Retina (tissue), 1 donor: ENCODE results near the gene TOR1A.
"Not testable (repeated sequence)": the region's sequence is repeated elsewhere in the genome, so short reads cannot be mapped to it uniquely, and the experiment has no call there.

Source experiments
- DNase-seq: peaks from one replicate; pipeline ENCODE4 v3.0.0-alpha.2; 2016

Gene TOR1A

GRCh38 chr9:129779560-129780190 is 44.3 kb downstream of the TOR1A start:
- DNase-seq, result no peak

DNA sequence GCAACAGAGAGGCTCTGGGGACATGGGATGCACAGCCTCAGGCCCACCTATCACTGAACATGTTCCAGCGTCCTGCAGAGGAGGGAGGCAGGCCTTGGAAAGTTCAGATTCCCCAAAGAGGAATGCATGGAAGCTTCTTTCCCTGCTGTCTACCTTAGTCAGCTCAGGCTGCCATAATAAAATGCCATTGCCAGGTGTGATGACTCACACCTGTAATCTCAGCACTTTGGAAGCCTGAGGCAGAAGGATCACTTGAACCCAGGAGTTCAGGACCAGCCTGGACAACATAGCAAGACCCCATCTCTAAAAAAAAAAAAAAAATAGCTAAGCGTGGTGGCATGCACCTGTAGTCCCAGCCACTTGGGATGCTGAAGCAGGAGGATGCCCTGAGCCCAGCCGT is 45.5 kb downstream of the TOR1A start:
- DNase-seq, result no peak

GRCh38 chr9:129777769-129778130 is 46.2 kb downstream of the TOR1A start:
- no peak for DNase-seq

DNA sequence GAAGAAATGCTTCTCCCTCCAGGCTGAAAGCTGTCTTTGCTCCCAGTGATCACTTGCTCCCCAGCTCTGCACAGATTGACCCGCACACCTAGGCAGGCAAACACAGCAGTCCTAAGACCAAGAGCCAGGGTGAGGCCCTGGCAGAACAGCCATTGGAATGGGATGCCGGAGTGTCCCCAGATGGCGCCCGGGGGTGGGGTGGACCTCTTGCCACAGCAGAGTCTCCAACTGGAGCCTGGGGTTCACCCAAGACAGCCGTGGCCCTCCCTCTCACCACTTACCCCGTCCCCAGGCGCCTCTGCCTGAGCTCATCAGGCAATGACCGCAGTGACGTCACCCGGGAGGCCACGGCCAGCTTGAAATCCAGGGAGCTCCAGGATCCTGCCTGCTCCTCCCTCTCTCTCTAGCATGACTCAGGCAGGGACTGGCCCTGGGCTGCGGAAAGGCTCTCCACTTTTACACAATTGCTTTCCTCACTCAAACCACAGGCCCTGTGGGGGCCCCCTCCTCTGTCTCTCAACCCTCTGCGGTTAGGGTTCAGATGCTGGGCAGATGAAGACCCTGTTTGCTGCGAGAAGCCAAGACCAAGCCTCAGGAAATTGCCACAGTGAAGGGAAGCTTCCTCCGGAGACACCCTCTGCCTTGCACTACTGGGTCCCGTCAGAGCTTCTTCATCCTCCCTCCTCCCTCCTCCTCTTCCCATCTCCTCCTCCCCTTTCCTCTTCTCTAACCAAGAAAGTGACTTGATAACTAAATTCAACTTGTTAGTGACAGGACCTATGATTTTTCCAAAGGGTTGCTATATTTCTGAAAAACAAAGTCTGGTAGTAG is 46.8 kb downstream of the TOR1A start:
- DNase-seq, result peak; percentile 71

GRCh38 chr9:129776566-129776937 is 47.4 kb downstream of the TOR1A start:
- DNase-seq, result no peak

DNA sequence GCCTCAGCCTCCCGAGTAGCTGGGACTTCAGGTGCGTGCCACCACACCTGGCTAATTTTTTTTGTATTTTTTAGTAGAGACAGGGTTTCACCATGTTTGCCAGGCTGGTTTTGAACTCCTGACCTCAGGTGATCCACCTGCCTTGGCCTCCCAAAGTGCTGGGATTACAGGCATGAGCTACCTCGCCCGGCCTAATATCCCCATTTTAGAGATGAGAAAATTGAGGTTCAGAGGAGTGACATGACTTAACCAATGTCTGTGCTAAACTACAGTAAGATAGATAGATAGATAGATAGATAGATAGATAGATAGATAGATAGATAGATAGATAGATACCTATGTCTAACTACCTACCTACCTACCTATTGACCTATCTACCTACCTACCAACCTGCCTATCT is 47.8 kb downstream of the TOR1A start:
- not testable (repeated sequence) for DNase-seq

DNA sequence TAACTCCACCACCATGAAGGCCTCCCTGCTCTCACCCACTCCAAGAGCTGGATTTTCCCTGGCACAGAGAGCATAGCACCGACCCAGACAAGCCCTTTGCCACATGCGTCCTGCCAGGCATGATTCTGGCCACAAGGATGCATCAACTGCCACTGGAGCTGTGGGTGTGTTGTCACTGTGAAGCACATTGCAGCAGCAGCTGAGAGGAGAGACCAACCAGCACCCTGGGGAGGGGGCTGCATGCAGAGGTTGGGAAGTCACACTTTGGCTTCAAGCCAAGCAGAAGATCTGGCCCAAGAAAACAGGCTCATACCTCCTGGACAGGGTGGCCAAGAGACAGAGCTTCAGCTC is 48.5 kb downstream of the TOR1A start:
- no peak for DNase-seq

- no peak for DNase-seq
Measured at GRCh38 chr9:129774791-129775447, 49.0 kb downstream of the TOR1A start.

DNA sequence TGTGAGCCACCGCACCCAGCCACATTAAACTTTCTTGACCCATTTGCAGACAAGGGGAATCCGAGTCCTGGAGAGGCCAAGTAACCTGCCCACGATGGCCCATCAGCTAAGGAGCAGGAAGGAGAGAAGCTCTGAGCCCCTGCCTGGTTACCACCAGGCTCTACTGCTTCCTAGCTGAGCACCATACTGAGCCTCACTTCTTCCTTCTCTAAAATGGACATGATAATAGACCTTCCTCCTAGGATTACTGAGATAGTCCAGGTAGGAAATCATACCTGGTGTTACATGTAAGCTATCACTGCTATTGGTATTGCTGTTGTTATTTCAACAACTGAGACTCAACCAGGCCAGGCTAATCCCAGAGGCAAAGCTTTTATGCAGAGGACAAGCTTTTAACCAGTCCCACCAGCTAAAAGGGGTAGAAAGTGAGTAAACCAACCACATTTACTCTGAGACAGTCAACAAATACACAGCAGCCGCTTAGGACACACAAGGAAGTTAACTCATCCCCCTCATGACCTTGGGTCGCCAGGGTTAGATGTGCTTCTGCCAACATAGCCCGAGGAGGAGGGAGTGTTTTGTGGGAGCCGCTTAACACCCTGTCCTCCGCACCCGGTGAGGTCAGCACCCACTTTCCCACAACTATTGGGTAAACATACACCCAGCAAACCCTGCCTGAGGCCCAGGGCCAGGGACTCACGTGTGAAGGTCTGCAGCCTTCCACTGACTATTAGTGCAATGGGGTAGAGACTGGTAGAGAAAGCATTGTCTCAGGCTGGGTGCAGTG is 50.5 kb downstream of the TOR1A start:
- no peak for DNase-seq

GRCh38 chr9:129770741-129771140 is 53.2 kb downstream of the TOR1A start:
- no peak for DNase-seq

DNA sequence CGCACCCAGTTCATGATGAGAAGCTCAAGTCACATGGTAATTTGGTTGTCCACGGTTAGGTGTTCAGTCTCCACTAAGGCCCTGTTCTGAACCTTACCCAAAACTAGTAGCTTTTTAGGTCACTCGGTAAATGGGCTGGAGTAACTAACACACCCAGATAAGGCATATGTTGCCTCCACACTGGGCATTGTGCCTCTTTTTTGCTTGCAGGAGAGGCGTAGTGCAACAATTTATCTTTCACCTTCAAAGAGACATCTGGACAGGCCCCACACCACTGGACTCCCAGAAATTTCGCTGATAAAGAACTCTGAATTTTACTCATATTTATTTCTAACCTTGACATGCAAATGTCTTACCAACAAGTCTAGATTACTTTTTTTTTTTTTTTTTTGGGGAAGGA is 54.3 kb downstream of the TOR1A start:
- DNase-seq, result no peak

GRCh38 chr9:129768486-129768885 is 55.5 kb downstream of the TOR1A start:
- no peak for DNase-seq

- DNase-seq, result no peak
Measured at GRCh38 chr9:129765764-129766317, 58.1 kb downstream of the TOR1A start.

DNA sequence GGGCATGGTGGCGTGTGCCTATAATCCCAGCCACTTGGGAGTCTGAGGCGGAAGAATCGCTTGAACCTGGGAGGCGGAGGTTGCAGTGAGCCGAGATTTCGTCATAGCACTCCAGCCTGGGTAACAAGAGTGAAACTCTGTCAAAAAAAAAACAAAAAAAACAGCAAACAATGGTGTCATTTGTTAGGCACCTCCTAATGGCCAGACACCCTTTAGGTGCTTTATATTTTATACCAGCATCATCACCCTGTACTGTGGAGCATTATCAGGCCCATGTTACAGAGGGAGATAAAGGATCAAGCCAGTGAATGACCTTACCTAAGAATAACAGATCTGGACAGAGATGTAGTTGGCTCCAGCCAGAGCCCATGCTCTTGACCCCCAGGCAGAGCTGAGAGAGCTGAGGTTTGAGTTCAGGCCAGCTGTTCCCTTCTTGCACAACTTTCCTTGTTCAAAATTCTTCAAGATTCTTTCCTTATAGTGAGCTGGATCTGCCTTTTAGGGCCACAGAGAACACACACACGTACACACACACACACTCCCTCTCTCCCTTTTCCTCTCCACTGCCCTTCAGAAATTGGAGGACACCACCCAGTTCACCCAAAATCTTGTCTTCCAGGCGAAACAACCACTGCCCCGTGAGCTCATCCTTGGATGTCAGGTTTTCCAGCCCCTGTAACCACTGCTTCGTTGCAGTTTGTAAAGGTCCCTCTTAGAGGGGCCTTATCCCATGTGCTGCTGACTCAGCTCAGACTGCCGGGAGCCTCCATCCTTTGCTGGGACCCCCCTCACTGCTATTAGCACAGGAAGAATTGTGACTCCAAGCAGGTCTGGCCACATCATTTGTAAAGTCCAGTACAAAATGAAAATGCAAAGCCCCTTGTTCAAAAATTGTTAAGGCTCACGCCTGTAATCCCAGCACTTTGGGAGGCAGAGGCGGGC is 60.7 kb downstream of the TOR1A start:
- DNase-seq, result no peak
